Measurements from ENCODE around the gene LBHD2. TPM values are rescaled to one million over a fixed set of nuclear protein-coding genes. Genes with fewer than 3 reads are reported as not detected.
A peak's percentile ranks its signal among the peaks of the same experiment; 100 is the strongest.

Gene LBHD2
- total and polyA plus RNA-seq, 7 donors: 0.17 TPM; not detected in 6

- H3K27me3 ChIP-seq: peaks cover 0 to 22% (median 3%) of the 10 kb centered on the region in 3 donors
- H3K4me1 ChIP-seq: peaks cover 0 to 88% (median 69%) of the 10 kb centered on the region in 4 donors
- WGBS, 2 donors: 78 to 89% methylated on average over 13 of the region's 13 CpGs
- intact Hi-C loops (cut with DNase I): loop anchor here (5.0 kb wide), 1 partner anchor 62 kb away; no protein-coding TSS in a partner anchor
- H3K9me3 ChIP-seq: no peaks in the 10 kb centered on the region
- H3K36me3 ChIP-seq: peaks cover 0 to 8% (median 3%) of the 10 kb centered on the region in 4 donors
- DNase-seq: peak; percentile 62
- H3K4me3 ChIP-seq: peak overlapping the region in 2 of 4 donors; percentile 66 to 78
- no peak for TF ChIP-seq POLR2A (IDR thresholded peaks at IDR 0.05)
- no peak for TF ChIP-seq POLR2AphosphoS5 (IDR thresholded peaks at IDR 0.05)
- TF ChIP-seq EP300 (IDR thresholded peaks at IDR 0.05): no peak
- TF ChIP-seq CTCF (IDR thresholded peaks at IDR 0.05): no peak
- peak overlapping the region in 3 of 4 donors; percentile 83 to 87 (median 86) for H3K27ac ChIP-seq
Measured at GRCh38 chr14:103125098-103126070, 41.4 kb downstream of the LBHD2 start.

- intact Hi-C loops (cut with DNase I): loop anchor here (5.0 kb wide), 1 partner anchor 61 kb away; no protein-coding TSS in a partner anchor
- TF ChIP-seq EP300 (IDR thresholded peaks at IDR 0.05): no peak
- TF ChIP-seq CTCF (IDR thresholded peaks at IDR 0.05): no peak
- TF ChIP-seq POLR2AphosphoS5 (IDR thresholded peaks at IDR 0.05): no peak
- no peak for TF ChIP-seq POLR2A (IDR thresholded peaks at IDR 0.05)
- Histone ChIP-seq H3K9me3 (no peaks in the 10 kb centered on the region), H3K4me1 (peaks cover 0 to 90% (median 74%) of the 10 kb centered on the region in 4 donors), H3K36me3 (peaks cover 0 to 12% (median 4%) of the 10 kb centered on the region in 4 donors), H3K27ac (peak overlapping the region; percentile 30 to 44 (median 34)), H3K27me3 (peaks cover 0 to 22% (median 3%) of the 10 kb centered on the region in 3 donors), H3K4me3 (peak overlapping the region in 3 of 4 donors; percentile 28 to 45 (median 41))
- no peak for DNase-seq
- WGBS, 2 donors: 50 to 84% methylated on average over 22 of the region's 22 CpGs
Measured at GRCh38 chr14:103126088-103126872, 42.3 kb downstream of the LBHD2 start.

DNA sequence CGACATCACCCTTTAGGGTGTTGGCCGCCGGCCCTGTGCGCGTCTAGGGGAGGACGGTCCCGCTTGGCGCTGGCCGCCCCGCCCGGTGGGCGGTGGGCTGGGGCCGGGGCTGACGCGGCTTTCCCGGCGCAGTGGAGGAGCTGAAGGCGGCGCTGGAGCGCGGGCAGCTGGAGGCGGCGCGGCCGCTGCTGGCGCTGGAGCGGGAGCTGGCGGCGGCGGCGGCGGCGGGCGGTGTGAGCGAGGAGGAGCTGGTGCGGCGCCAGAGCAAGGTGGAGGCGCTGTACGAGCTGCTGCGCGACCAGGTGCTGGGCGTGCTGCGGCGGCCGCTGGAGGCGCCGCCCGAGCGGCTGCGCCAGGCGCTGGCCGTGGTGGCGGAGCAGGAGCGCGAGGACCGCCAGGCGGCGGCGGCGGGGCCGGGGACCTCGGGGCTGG, 42.9 kb downstream of the LBHD2 start:
- no peaks in the 10 kb centered on the region for H3K9me3 ChIP-seq
- H3K4me1 ChIP-seq: peaks cover 0 to 90% (median 74%) of the 10 kb centered on the region in 4 donors
- peak; percentile 73 for DNase-seq
- no peak for TF ChIP-seq POLR2AphosphoS5 (IDR thresholded peaks at IDR 0.05)
- no peak for TF ChIP-seq EP300 (IDR thresholded peaks at IDR 0.05)
- TF ChIP-seq POLR2A (IDR thresholded peaks at IDR 0.05): no peak
- TF ChIP-seq CTCF (IDR thresholded peaks at IDR 0.05): no peak
- WGBS, 2 donors: 10 to 63% methylated on average over 62 of the region's 62 CpGs
- peak overlapping the region; percentile 30 to 44 (median 34) for H3K27ac ChIP-seq
- peak overlapping the region in 3 of 4 donors; percentile 28 to 45 (median 41) for H3K4me3 ChIP-seq
- peaks cover 0 to 20% (median 3%) of the 10 kb centered on the region in 3 donors for H3K27me3 ChIP-seq
- peaks cover 0 to 12% (median 4%) of the 10 kb centered on the region in 4 donors for H3K36me3 ChIP-seq
- intact Hi-C loops (cut with DNase I): loop anchor here (5.0 kb wide), 1 partner anchor 60 kb away; no protein-coding TSS in a partner anchor

DNA sequence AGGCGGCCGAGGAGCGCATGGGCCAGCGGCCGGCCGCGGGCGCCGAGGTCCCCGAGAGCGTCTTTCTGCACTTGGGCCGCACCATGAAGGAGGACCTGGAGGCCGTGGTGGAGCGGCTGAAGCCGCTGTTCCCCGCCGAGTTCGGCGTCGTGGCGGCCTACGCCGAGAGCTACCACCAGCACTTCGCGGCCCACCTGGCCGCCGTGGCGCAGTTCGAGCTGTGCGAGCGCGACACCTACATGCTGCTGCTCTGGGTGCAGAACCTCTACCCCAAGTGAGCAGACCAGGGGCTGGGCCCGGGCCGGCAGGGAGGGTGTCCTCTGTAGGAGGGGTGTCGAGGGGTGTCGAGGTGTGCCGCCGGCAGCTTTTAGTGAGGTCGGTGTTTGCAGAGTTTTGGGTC, 43.3 kb downstream of the LBHD2 start:
- H3K4me3 ChIP-seq: peak overlapping the region in 2 of 4 donors; percentile 28 to 45
- H3K27me3 ChIP-seq: peaks cover 0 to 15% (median 3%) of the 10 kb centered on the region in 3 donors
- WGBS, 2 donors: 30 to 75% methylated on average over 39 of the region's 39 CpGs
- no peak for TF ChIP-seq CTCF (IDR thresholded peaks at IDR 0.05)
- H3K27ac ChIP-seq: peak overlapping the region in 2 of 4 donors; percentile 1 to 19
- peaks cover 0 to 13% (median 4%) of the 10 kb centered on the region in 4 donors for H3K36me3 ChIP-seq
- DNase-seq: no peak
- H3K4me1 ChIP-seq: peaks cover 0 to 90% (median 74%) of the 10 kb centered on the region in 4 donors
- intact Hi-C loops (cut with DNase I): loop anchor here (5.0 kb wide), 1 partner anchor 60 kb away; no protein-coding TSS in a partner anchor
- H3K9me3 ChIP-seq: no peaks in the 10 kb centered on the region
